GM18526 (cell line): ENCODE results near the gene TCEANC2.

Source experiments
- POLR2A ChIP-seq: IDR thresholded peaks from 3 replicates; pipeline ENCODE4 v1.6.1; 2011; ENCODE audit not compliant: insufficient read length; ENCODE audit errors: extremely low read depth

The TCEANC2 gene

GRCh38 chr1:54052934-54053744 lies at the start of gene TCEANC2, which contains the start of gene TMEM59:
TCEANC2 (plus strand) TSS chr1:54053608; CDS start chr1:54054423, 815 bp downstream.
TMEM59 (minus strand) TSS chr1:54053204; CDS start chr1:54053188, 16 bp downstream.
- peak; percentile 77 for TF ChIP-seq POLR2A

- no peak for TF ChIP-seq POLR2A
Measured at GRCh38 chr1:54004481-54005049, 48.8 kb upstream of the TCEANC2 start.

GRCh38 chr1:54006508-54006907 lies 46.9 kb upstream of the TCEANC2 start:
- no peak for TF ChIP-seq POLR2A

GRCh38 chr1:54007613-54008012 lies 45.8 kb upstream of the TCEANC2 start:
- TF ChIP-seq POLR2A: no peak

GRCh38 chr1:54008876-54009275 lies 44.5 kb upstream of the TCEANC2 start:
- no peak for TF ChIP-seq POLR2A

GRCh38 chr1:54009406-54009805 lies 44.0 kb upstream of the TCEANC2 start:
- no peak for TF ChIP-seq POLR2A

GRCh38 chr1:54010415-54011117 lies 42.8 kb upstream of the TCEANC2 start:
- TF ChIP-seq POLR2A: no peak

- no peak for TF ChIP-seq POLR2A
Measured at GRCh38 chr1:54011316-54012007, 41.9 kb upstream of the TCEANC2 start.

GRCh38 chr1:54012008-54012325 lies 41.4 kb upstream of the TCEANC2 start:
- TF ChIP-seq POLR2A: no peak

- TF ChIP-seq POLR2A: no peak
Measured at GRCh38 chr1:54012863-54013262, 40.5 kb upstream of the TCEANC2 start.

GRCh38 chr1:54013393-54014008 lies 39.9 kb upstream of the TCEANC2 start:
- no peak for TF ChIP-seq POLR2A

GRCh38 chr1:54014009-54014629 lies 39.3 kb upstream of the TCEANC2 start:
- TF ChIP-seq POLR2A: no peak

- TF ChIP-seq POLR2A: no peak
Measured at GRCh38 chr1:54016343-54017282, 36.8 kb upstream of the TCEANC2 start.

GRCh38 chr1:54017979-54018378 lies 35.4 kb upstream of the TCEANC2 start, which contains the start of gene LDLRAD1:
LDLRAD1 (minus strand) TSS chr1:54018186; CDS start chr1:54018112, 74 bp downstream.
- TF ChIP-seq POLR2A: no peak
